HG02840 (cell line): ENCODE results near the gene PSIP1.
"Not testable (repeated sequence)": the region's sequence is repeated elsewhere in the genome, so short reads cannot be mapped to it uniquely, and the experiment has no call there.

Experiments
- ATAC-seq: cut with Tn5 transposase; IDR thresholded peaks from one replicate; pipeline ENCODE4 v1.9.1; 2021; ENCODE audit warnings: mild to moderate bottlenecking, moderate library complexity, moderate number of reproducible peaks; ENCODE audit not compliant: unreplicated experiment, low FRiP score

PSIP1 gene

GRCh38 chr9:15442264-15442663 lies 68.5 kb downstream of the PSIP1 start:
- not testable (repeated sequence) for ATAC-seq

GRCh38 chr9:15441841-15442240 lies 68.9 kb downstream of the PSIP1 start:
- not testable (repeated sequence) for ATAC-seq

GRCh38 chr9:15438891-15439290 lies 71.9 kb downstream of the PSIP1 start:
- no peak for ATAC-seq

- no peak for ATAC-seq
Observed at GRCh38 chr9:15433661-15434060, 77.1 kb downstream of the PSIP1 start.

GRCh38 chr9:15433191-15433590 lies 77.6 kb downstream of the PSIP1 start:
- ATAC-seq: no peak

GRCh38 chr9:15430920-15431844 lies 79.6 kb downstream of the PSIP1 start:
- no peak for ATAC-seq

GRCh38 chr9:15427702-15428101 lies 83.1 kb downstream of the PSIP1 start:
- ATAC-seq: not testable (repeated sequence)

- peak; percentile 34 for ATAC-seq
Observed at GRCh38 chr9:15426019-15426418, 84.8 kb downstream of the PSIP1 start.

GRCh38 chr9:15423231-15423985 lies 87.4 kb downstream of the PSIP1 start:
- peak; percentile 6 for ATAC-seq

GRCh38 chr9:15422372-15423230 lies 88.2 kb downstream of the PSIP1 start, which contains the start of gene SNAPC3:
Gene SNAPC3, plus strand, starts transcription at chr9:15422876. Its CDS starts 4 bp downstream, at chr9:15422880.
- peak; percentile 97 for ATAC-seq

GRCh38 chr9:15421990-15422371 lies 88.8 kb downstream of the PSIP1 start:
- no peak for ATAC-seq

GRCh38 chr9:15421532-15421931 lies 89.2 kb downstream of the PSIP1 start:
- no peak for ATAC-seq

GRCh38 chr9:15420796-15421195 lies 90.0 kb downstream of the PSIP1 start:
- no peak for ATAC-seq

- ATAC-seq: no peak
Observed at GRCh38 chr9:15417626-15418025, 93.1 kb downstream of the PSIP1 start.

- ATAC-seq: no peak
Observed at GRCh38 chr9:15416880-15417279, 93.9 kb downstream of the PSIP1 start.
